Stimulated activated CD4-positive, alpha-beta T cell treated with anti-CD3 and anti-CD28 coated beads, Interleukin-15, amount 100 ng/mL, for 48 hours (primary cell): Measurements from ENCODE around the gene GRPEL1.
A peak's percentile ranks its signal among the peaks of the same experiment; 100 is the strongest.
"Not testable (repeated sequence)": the region's sequence is repeated elsewhere in the genome, so short reads cannot be mapped to it uniquely, and the experiment has no call there.

ENCODE experiments used
- DNase-seq, 2 donors: peaks; one replicate each; pipeline ENCODE4 v3.0.0-alpha.2; 2020; ENCODE audit warnings: low read depth in 2 of 2

GRPEL1 gene

GRCh38 chr4:7067452-7068278, at the start of gene GRPEL1:
TSS of gene GRPEL1 (minus strand) at chr4:7068064. CDS start at chr4:7068032, 32 bp downstream.
- peak; percentile 99 to 100 for DNase-seq

GRCh38 chr4:7116705-7117104, 48.8 kb upstream of the GRPEL1 start:
- DNase-seq = no peak

GRCh38 chr4:7115557-7116340, 47.9 kb upstream of the GRPEL1 start:
- no peak for DNase-seq

GRCh38 chr4:7112656-7113055, 44.8 kb upstream of the GRPEL1 start:
- no peak for DNase-seq

GRCh38 chr4:7111441-7111840, 43.6 kb upstream of the GRPEL1 start:
- no peak for DNase-seq

GRCh38 chr4:7110546-7110945, 42.7 kb upstream of the GRPEL1 start:
- DNase-seq = no peak

- DNase-seq = no peak
Measured at GRCh38 chr4:7109169-7109568, 41.3 kb upstream of the GRPEL1 start.

- DNase-seq = no peak
Measured at GRCh38 chr4:7108660-7109059, 40.8 kb upstream of the GRPEL1 start.

GRCh38 chr4:7108046-7108625, 40.3 kb upstream of the GRPEL1 start:
- DNase-seq = no peak

GRCh38 chr4:7107166-7107905, 39.5 kb upstream of the GRPEL1 start:
- DNase-seq = no peak

- DNase-seq = no peak
Measured at GRCh38 chr4:7105276-7105675, 37.4 kb upstream of the GRPEL1 start.

- no peak for DNase-seq
Measured at GRCh38 chr4:7104366-7105031, 36.6 kb upstream of the GRPEL1 start.

GRCh38 chr4:7103607-7104365, 35.9 kb upstream of the GRPEL1 start:
- no peak for DNase-seq

- peak; percentile 64 to 81 for DNase-seq
Measured at GRCh38 chr4:7103031-7103606, 35.3 kb upstream of the GRPEL1 start.

- not testable (repeated sequence) for DNase-seq
Measured at GRCh38 chr4:7102516-7102909, 34.6 kb upstream of the GRPEL1 start.

GRCh38 chr4:7101692-7102515, 34.0 kb upstream of the GRPEL1 start:
- peak; percentile 35 to 43 for DNase-seq

GRCh38 chr4:7096236-7096635, 28.4 kb upstream of the GRPEL1 start:
- no peak for DNase-seq

GRCh38 chr4:7095611-7096155, 27.8 kb upstream of the GRPEL1 start:
- DNase-seq = no peak

- no peak for DNase-seq
Measured at GRCh38 chr4:7094916-7095315, 27.1 kb upstream of the GRPEL1 start.
